GM18858 (cell line): ENCODE results near the gene CARD8.
A peak's percentile ranks its signal among the peaks of the same experiment; 100 is the strongest.

Experiments used
- ATAC-seq: cut with Tn5 transposase; IDR thresholded peaks from one replicate; pipeline ENCODE4 v1.9.1; 2021; ENCODE audit not compliant: unreplicated experiment

The CARD8 gene

GRCh38 chr19:48213959-48214358 lies 41.8 kb downstream of the CARD8 start:
- no peak for ATAC-seq

GRCh38 chr19:48210005-48210404 lies 45.7 kb downstream of the CARD8 start:
- no peak for ATAC-seq

- no peak for ATAC-seq
These were observed 49.2 kb downstream of the CARD8 start for GRCh38 chr19:48206397-48207093.

GRCh38 chr19:48203794-48204628 lies 51.7 kb downstream of the CARD8 start:
- ATAC-seq: peak; percentile 61

GRCh38 chr19:48203222-48203793 lies 52.4 kb downstream of the CARD8 start:
- no peak for ATAC-seq

GRCh38 chr19:48196933-48197665 lies 58.6 kb downstream of the CARD8 start:
- no peak for ATAC-seq

- ATAC-seq: no peak
These were observed 59.4 kb downstream of the CARD8 start for GRCh38 chr19:48196321-48196763.

- ATAC-seq: no peak
These were observed 60.6 kb downstream of the CARD8 start for GRCh38 chr19:48194844-48195830.

- ATAC-seq: no peak
These were observed 61.5 kb downstream of the CARD8 start for GRCh38 chr19:48194041-48194843.

GRCh38 chr19:48192750-48193149 lies 63.0 kb downstream of the CARD8 start:
- ATAC-seq: no peak

- ATAC-seq: no peak
These were observed 64.8 kb downstream of the CARD8 start for GRCh38 chr19:48190885-48191284.

- no peak for ATAC-seq
These were observed 65.3 kb downstream of the CARD8 start for GRCh38 chr19:48190288-48190884.

GRCh38 chr19:48186541-48186991 lies 69.1 kb downstream of the CARD8 start:
- no peak for ATAC-seq

- no peak for ATAC-seq
These were observed 69.7 kb downstream of the CARD8 start for GRCh38 chr19:48186015-48186414.

- ATAC-seq: no peak
These were observed 72.4 kb downstream of the CARD8 start for GRCh38 chr19:48183356-48183755.

GRCh38 chr19:48182434-48182833 lies 73.3 kb downstream of the CARD8 start:
- no peak for ATAC-seq

- ATAC-seq: no peak
These were observed 74.2 kb downstream of the CARD8 start for GRCh38 chr19:48181505-48181904.

- ATAC-seq: no peak
These were observed 79.5 kb downstream of the CARD8 start for GRCh38 chr19:48176226-48176625.

- no peak for ATAC-seq
These were observed 80.1 kb downstream of the CARD8 start for GRCh38 chr19:48175578-48175977.
